Cortex of kidney (tissue), 1 donor: ENCODE measurements around the gene PAK5.

Experiments used
- DNase-seq: peaks from one replicate; lab custom pipeline; 2025; lab: John Stamatoyannopoulos, UW

Gene PAK5

DNA sequence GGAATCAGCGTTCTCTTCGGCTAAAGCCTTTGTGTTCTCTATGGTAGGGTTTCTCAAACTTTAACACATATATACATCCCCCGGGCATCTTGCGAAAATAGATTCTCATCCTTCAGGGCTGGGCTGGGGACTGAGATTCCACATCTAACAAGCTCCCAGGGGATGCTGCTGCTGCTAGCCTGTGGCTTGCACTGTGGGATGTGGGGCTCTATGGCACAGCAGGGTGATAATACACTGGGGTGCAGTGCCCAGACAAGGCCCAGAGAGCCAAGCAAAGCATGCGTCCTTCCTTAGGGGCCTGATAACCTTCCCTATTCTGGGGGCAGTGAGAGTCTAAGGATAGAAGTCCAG is 222.4 kb downstream of the PAK5 start:
- DNase-seq = no peak

DNA sequence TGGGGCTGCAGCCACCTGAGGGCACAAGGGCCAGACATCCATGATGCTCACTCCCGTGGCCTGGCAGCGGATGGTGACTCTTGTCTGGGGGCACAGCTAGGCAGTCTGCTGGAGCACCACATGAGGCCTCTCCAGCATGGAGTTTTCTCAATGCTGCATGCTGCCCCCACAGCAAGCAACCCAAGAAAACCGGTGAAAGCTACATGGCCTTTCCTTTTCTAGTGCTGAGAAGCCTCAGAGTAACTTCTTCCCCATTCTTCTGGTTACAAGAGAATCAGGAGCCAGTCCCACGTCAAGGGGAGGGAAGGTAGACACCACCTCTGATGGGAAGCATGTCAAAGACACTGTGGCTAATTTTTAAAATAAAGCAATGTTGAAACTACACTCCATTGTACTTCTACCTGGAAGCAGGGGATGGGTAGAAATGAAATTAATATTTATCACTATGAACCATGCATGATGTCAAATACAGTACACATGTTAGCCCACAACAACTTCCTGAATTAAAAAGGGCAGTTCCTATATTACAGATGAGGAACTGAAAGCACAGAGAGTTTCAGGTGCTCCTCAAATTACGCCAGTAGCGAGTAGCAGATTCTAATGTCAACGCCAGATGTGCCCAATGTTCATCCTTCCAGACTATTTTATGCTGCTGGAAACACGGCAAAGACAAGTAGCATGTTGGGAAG is 223.0 kb downstream of the PAK5 start:
- no peak for DNase-seq

GRCh38 chr20:9615118-9615517 is 223.8 kb downstream of the PAK5 start:
- no peak for DNase-seq

GRCh38 chr20:9613871-9614270 is 225.0 kb downstream of the PAK5 start:
- no peak for DNase-seq

- DNase-seq = no peak
Measured at GRCh38 chr20:9611921-9612320, 227.0 kb downstream of the PAK5 start.

- no peak for DNase-seq
Measured at GRCh38 chr20:9610665-9611064, 228.2 kb downstream of the PAK5 start.

- no peak for DNase-seq
Measured at GRCh38 chr20:9609887-9610502, 228.9 kb downstream of the PAK5 start.

GRCh38 chr20:9608639-9609340 is 230.1 kb downstream of the PAK5 start:
- no peak for DNase-seq

- DNase-seq = no peak
Measured at GRCh38 chr20:9602847-9603183, 236.1 kb downstream of the PAK5 start.

DNA sequence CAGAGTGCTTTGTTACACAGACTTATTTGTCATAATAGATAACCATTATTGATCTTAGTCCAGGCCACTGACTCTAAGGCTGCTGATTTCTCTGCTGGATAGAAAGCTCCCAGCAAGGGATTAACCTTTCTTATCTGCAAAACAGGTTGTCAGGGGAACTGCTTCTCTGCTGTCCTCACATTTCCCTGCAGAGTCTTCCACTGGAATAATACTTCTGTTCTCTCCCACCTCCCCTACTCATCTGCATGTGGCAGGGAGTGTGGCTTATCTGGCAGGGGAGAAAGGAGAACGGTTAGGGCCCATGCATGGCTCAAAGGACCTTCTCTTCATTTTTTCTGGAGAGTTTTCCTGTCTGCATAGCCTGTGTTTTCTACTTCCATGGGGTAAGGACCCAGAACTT is 238.3 kb downstream of the PAK5 start:
- no peak for DNase-seq

DNA sequence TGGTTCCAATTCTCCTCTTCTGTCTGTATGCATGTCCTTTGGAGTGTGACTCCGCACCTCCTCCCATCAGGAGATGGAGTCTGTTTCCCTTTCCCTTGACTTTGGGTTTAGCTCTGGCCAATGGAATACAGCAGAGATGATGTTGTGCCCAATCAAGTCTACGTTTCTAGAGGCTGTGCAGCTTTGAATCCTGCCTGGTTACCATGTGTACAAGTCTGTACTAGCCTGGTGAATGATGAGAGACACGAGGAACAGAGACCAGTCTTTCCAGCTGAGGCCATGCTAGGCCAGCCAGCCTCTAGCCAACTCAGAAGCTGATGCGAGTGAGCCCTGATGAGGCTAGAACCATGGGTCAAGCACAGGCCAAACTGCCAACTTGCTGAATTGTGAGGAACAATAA is 241.3 kb downstream of the PAK5 start:
- DNase-seq = no peak

GRCh38 chr20:9595763-9596162 is 243.1 kb downstream of the PAK5 start:
- DNase-seq = no peak

GRCh38 chr20:9594284-9594875 is 244.5 kb downstream of the PAK5 start:
- DNase-seq = no peak

DNA sequence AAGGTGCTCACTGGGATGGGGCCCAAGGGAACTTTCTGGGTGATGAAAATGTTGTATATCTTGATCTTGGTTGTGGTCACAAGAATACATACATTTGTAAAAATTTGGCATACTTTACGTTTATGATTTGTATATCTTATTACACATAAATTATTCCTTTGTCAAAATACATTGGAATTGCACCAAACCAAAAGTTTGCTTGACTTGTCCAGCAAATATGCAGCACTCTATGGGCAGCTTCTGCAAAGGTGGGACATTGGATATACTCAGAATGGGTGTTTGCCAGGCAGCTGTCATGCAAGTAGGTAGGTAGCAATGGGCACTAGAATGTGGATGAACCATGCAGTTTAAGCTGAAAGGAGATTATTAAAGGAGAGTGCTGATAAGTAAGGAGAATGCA is 246.5 kb downstream of the PAK5 start:
- DNase-seq = no peak

GRCh38 chr20:9591080-9591479 is 247.8 kb downstream of the PAK5 start:
- DNase-seq = no peak

GRCh38 chr20:9590189-9590588 is 248.7 kb downstream of the PAK5 start:
- DNase-seq = no peak

- no peak for DNase-seq
Measured at GRCh38 chr20:9588706-9589105, 250.2 kb downstream of the PAK5 start.

DNA sequence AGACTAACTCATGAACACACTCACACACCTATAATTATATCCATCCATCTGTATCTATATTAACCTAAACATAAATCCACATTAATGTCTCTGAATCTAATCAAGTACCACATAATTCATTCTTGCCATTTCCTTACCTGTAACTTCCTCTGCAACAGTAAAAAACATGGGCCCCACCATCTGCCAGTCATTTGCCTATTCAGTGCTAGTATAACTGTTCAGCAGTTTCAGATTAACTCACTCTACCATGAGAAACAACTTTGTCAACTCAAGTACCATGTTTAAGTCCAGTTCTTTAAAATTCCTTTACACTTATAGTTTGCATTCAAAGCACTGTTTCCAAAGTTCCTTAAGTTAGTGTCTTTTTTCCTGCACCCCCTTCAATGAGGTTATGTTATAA is 255.7 kb downstream of the PAK5 start:
- no peak for DNase-seq

GRCh38 chr20:9582137-9582536 is 256.7 kb downstream of the PAK5 start:
- DNase-seq = no peak

DNA sequence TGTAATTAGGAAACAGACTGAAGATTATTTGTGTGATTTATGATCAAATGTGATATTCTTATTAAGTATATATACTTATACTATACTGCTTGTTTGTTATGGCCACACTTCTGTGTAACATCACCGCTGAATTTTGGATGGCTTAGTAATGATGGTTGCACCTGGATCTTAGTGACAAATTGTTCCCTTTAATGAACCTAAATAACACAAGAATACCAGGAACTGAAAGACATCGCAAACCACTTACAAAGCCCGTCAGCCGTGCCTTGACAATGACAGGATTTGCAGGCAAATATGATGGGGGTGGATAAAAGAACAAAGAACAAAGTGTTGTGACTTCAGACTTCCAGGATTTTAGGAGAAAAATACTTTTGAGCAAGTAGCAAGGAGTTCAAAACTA is 257.4 kb downstream of the PAK5 start:
- no peak for DNase-seq

DNA sequence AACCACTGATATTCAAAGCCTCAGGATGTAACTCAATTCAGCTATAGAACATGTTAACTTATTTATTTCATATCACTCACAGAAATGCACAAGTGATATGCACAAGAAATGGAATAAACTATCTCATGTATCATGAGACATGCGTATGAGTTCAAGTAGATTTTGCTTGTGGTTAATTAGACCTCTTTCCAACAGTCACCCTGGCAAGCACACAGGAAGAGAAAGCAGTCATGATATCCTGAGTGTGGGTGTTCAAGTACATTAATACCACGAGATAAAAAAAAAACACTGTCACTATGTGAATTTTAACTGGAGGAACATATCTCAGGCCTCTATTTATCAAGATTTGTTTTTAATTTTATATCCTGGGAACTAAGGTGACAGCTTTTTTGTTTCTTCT is 260.3 kb downstream of the PAK5 start:
- no peak for DNase-seq

DNA sequence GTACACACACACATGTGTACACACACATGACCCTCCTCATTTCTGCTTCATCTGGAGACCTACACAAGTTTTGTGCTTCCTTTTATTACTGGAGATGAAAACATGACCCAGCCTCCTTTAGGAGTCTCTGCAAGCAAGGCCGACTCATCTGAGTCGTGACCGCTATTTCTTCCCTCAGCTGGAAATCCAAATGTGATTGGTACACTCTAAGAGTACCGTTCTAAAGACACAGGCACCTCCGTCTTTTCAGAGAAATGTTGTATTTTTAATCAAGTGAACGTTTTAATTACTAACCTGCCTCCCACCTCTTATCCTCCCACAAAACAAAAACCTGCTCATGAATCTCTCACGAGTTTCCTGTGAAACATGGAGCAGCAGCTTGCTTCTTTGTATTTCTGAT is 261.5 kb downstream of the PAK5 start:
- DNase-seq = no peak

DNA sequence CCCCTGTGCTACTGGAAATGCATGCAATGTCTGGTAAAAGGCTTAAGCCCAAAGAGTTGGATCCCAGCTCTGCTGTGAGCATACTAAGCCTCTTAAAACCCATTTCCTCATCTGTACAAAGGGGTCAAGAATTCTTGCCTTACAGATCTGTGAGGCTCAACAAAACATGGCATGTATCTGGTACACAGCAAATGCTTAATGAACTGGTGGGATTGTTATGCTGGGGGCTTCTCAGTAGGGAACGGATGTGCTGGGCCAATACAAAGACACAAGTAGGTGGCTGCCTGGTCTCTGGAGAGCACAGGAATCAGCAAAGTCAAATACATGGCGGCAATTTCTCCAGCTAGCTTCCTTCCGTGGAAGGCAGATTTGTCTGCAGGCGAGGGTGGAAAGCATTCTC is 262.2 kb downstream of the PAK5 start:
- no peak for DNase-seq
